ENCODE data around the gene NINJ2.

GRCh38 chr12:572532-572899 is 90.7 kb downstream of the NINJ2 start:
- no peak for TF ChIP-seq CTCF (IDR thresholded peaks at IDR 0.05)
- no peak for TF ChIP-seq POLR2A (IDR thresholded peaks at IDR 0.05)
